H4 (cell line): ENCODE results near the gene RHO. TPM values are rescaled to one million over a fixed set of nuclear protein-coding genes. Genes with fewer than 3 reads are reported as not detected.
"Not testable (repeated sequence)": the region's sequence is repeated elsewhere in the genome, so short reads cannot be mapped to it uniquely, and the experiment has no call there.

Source experiments
- DNase-seq: peaks from one replicate; pipeline ENCODE4 v3.0.0-alpha.2; 2015; ENCODE audit warnings: low spot score
- total RNA-seq: library from RNA; depleted of rRNA; stranded (reverse); fragments of >200 nt; shearing (Covaris generic); gene quantifications from 2 replicates; pipeline ENCODE4 v1.2.3, GENCODE V29; 2014

The RHO gene
- total RNA-seq, 1 experiment from 2014 or later = not detected

DNA sequence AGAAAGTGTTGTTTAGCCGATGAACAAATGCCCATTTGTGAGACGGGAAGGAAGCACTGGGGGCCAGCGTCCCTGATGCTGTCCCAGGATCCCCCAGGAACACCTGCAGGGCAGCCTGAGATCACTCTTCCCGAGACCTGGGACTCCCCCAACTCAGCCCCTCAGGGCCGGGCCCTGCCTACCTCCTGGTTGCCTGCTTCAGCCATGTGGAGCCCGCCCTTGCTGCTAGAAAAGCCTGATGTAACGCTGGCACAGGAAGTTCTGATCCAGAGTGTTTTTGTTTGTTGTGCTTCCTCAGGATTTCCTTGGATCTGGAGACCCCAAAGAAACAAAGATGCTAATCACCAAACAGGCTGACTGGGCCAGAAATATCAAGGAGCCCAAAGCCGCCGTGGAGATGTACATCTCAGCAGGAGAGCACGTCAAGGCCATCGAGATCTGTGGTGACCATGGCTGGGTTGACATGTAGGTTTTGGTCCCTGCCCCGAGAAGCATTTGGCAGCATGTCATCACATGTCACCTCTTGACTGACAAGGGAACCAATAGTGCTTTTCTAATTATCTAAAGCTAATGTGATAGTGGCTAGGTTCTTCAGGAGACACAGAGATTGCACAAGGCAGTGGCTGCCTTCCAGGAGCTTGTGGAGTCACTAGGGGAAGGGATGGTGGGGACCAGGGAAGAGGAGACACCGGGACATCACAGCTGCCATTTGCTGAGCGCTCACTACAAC, 28.7 kb upstream of the RHO start:
- DNase-seq = not testable (repeated sequence)

DNA sequence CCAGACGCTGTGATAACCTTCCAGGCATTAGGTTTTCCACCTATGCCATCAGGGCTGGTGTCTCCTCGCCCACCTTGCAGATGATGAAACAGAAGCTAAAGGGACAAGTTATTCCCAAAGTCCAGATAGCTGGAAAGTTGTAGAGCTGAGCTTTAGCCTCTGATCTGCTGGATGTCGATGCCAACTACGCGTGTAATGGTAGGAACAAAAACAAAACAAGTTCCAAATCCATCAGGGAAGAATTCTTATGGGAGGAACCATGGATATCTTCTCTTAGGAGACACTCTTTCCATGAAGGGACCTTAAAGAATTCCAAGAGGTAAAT, 28.1 kb upstream of the RHO start:
- no peak for DNase-seq

DNA sequence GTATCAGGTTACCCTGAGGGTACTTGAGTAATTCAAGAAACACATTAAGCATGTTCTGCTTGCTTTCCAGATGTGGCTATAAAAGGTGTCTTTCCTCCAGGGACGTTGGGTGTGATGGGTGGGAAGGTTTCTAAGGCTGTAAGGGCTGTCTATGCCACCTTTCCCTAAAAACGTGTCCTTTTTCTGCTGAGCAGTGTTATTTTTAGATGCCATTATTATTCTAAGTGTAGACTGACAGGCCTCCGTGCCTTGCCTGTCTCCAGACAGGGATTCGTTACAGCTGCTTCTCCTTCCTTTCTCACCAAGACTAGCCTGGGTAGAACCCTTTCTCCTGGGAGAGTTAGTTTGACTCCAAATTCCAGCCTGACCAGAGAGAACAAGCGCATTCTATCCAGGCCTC, 26.8 kb upstream of the RHO start:
- DNase-seq = no peak

DNA sequence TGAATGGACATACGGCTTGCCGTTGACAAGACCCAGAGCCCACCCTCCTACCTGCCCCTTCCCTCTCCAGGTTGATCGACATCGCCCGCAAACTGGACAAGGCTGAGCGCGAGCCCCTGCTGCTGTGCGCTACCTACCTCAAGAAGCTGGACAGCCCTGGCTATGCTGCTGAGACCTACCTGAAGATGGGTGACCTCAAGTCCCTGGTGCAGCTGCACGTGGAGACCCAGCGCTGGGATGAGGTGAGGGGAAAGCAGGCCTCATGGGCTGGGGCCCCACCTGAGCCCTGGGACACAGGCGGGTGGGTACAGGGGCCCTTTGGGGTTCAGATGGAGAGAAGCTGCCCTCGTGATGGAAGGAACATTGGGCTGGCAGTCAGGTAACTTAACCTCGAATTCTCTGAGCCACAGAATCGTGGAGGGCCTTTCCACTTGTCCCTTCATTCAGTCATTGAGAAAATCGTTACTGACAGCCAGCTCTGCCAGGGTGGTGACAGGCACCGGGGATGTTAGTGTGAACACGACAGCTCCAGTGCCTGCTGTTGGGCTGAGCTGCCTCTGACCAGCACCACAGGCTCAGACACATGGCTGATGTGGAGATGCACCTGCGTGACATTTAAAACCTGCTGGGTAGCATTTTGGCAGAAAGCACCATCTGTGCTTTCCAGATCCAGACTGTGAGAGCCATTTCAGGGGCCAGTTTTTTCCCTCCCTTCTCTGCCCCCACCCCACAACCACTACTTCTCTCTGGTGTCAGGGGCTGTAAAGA, 25.6 kb upstream of the RHO start:
- no peak for DNase-seq

DNA sequence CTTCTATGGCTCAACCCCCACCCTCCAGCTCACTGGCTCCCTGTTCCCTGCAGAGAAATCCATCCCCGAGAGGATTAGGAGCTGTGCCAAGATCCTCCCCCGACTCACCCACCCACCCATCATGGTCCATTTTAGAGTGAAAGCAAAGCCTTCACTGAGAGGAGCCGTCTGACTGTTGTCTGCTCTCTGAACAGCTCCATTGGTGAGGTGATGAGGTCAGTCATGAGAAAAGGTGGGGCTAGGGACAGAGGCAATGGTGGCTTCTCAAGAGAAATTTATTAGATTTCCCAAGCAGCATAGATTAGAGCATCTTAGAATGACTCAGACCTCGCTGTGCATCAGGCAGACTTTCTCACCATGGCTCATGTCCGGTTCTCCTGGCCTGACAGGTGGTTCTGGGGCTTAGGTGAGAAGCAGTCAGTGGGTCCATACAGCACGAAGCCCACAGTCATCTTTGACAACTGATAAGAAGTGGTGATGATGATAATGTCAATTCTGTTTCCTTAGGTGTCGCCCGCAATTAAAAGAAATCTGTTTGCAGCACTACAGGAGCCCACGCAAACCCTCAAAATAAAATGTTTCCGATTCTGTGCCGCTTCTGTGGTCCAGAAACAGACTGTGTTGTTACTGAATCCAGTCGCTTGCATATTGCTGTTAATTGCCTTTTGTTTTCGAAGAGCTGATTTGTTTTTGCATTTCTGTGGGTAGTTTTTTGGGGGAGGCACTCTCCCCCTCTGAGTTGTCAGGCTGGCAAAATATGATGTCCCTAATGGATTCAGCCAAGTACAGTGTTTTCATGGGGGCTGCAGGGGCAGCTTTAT, 24.8 kb upstream of the RHO start:
- no peak for DNase-seq

DNA sequence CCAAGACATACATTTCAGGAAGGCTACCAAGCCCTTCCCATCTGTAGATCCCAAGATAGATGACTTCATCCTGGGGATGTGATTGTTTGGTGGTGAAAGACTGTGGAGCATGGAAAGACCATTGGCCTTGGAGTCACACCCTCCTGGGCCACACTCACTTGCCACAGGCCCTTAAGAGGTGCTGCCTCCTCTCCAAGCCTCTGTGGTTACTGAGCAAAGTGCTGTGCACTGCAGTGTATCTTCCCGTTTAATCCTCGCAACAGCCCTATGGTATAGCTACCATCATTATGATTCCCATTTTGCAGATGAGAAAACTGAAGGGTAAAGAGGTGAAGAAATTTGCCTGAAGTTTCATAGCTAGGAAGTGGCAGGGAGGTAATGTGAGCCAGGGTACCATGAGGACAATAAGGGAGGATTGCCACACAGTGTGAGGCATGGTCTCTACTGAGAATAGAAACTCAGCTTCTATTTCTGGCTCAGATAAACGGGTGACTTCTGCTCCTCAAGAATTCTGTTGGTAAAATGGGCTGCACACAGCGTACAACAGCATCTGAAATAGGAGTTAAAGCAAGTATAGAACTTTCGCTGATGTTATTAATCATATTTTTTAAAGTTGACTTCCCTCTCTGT, 23.9 kb upstream of the RHO start:
- DNase-seq = no peak

DNA sequence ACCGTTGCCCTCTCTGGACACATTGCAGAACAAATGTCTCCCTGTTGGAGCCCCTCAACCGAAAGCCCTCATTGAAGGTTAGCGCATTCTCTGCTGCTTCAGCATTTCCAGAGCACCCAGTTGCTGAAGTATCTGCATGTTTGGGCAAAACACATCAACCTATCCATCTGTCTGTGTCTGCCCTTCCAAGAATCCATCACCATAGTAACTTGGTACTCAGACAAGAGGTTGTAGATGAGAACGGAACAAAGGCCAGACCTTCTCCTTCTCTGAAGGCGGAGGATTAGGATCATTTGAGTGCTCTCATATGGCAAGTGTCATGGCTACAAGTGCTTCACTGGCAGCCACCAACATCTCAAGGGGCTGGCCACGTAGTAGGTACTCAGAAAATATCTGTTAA, 23.1 kb upstream of the RHO start:
- DNase-seq = no peak

DNA sequence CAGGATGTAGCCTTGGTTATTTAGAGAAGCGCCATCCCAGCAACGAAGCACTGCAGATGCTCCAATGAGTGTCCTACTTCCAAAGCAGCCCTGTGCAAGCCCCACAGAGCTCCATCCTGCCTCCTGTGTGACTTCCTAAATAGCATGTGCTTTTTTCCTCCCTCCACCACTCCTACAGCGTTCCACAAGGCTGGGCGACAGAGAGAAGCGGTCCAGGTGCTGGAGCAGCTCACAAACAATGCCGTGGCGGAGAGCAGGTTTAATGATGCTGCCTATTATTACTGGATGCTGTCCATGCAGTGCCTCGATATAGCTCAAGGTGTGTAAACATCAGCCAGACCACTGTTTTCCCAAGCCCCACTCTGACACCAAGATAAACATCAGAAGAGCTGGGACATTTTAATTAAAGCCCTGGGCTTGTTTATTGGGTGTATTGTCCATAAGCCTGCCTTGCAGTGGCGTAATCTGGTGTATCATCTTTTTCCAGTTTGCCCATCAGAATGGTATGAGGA, 22.2 kb upstream of the RHO start:
- no peak for DNase-seq

DNA sequence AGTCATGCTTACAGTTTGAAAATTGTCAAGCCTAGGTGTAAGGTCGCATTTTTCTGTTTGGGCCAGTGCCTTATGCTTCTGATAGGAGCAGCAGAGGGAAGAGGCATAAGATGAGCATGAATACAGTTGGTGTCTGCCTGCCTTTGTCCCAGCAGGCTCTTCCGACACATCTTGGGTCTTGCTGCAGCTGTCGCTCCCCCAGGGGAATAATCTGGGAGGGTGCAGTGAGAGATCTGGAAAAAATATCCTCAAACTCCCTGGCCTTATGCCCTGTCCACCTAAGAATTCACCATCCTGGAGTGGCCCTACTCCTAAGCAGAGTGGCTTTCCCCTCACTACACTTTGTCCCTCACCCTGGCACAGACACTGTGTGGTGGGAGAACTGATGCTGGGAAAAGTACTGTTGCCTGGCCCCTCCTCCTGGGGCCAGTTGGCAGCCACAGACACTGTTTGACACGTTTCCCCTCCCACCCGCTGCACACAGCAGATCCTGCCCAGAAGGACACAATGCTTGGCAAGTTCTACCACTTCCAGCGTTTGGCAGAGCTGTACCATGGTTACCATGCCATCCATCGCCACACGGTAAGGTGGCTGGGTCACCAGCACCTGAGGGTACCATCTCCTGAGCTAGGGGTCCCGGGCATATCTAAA, 21.1 kb upstream of the RHO start:
- DNase-seq = no peak

DNA sequence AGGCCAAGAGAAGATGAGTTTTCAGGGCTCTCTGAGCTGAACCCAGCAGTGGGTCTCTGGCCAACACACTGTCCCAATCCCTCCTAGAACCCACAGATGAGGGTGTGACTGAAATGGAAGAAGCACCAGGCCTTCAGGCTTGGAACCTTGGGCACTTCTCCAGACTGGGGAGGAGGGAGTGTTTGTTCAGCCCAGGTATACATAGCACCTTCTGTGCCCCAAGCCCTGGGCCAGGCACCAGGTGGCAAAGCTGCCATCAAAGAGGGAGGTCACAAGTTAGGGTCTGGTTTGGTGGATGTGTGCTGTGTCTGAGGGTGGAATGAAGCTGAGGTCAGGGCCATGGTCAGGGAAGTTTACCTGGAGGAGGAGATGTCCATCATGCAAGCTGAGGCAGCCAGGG, 15.8 kb upstream of the RHO start:
- DNase-seq = no peak

DNA sequence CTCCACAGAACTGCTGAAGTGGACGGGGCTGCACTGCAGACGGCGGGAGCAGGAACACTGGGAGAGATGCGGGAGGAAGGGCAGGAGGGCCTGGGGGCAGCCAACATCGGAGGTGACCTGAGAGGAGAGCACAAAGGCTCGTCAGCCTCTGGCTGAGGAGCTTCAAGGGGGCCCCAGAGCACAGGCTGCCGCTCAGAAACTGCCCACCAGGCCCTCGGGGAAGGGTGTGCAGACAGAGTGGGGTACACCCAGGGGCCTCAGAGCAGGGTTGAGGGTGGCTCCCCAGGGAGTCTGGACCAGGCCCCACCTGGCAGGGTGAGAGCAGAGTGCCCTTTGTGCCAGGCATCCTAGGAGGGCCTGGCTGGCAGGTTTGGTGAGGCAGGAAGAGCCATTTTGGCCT, 14.7 kb upstream of the RHO start:
- DNase-seq = no peak

DNA sequence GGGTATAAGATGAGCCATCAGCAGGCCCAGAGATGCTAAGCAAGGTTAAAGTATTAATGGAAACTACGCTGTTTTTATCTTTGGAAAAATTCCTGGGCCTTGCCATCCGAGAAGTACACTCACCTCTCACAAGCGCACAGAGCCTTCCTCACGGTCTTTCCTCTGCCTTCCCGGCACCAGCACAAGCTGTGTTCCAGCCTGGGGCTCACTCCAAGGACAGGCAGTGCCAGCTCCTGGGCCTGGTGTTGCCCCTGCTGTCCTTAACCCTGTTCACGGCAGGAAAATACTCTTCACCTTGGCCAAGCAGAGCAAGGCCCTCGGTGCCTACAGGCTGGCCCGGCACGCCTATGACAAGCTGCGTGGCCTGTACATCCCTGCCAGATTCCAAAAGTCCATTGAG, 14.3 kb upstream of the RHO start:
- DNase-seq = no peak

DNA sequence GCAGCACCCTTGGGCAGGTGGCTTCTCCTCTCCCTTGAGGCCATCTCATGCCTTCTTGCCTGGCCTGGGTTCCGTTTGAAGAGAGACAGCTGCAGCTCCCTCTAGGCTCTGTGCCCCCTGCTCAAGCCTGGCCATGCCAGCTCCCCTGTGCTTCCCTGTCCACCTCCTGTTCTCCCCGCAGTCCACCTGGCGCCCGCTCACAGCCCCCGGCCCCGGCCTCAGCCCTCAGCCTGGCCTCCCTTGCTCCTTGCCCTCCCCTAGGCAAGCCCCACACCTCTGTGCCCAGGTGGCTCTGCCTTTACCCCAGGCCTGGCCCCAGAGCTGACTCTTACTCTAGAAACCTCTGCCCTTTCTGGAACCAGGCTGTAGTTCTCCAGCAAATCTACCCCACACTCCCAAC, 13.9 kb upstream of the RHO start:
- DNase-seq = no peak

DNA sequence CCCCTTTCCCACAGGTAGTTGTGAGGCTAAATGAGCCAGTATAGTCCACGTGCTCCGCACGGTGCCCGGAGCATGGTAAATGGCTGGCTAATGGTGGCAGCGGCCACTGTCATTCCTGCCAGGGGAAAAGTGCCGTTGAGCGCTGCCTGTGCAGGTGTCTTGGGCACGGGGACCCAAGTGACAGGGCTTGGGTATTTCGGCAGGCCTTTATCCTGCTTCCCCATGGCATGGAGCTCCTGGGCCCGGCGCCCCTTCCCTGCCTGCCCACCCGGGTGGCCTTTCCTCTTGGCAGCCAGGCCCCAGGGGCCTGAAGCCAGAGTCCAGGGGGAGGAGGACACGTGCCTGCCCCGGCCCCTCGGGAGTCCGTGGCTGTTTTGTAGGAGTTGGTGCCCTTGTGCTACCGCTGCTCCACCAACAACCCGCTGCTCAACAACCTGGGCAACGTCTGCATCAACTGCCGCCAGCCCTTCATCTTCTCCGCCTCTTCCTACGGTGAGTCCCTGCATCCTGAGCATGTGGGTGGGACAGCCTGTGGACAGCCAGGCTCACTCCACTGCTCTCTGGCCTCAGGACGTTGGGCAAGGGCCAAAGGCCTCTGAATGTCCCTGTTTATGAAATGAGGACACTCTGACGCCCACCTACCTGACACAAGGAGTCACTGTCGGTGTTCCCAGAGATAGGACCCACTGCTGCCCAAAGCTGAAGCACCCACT, 13.2 kb upstream of the RHO start:
- DNase-seq = not testable (repeated sequence)

DNA sequence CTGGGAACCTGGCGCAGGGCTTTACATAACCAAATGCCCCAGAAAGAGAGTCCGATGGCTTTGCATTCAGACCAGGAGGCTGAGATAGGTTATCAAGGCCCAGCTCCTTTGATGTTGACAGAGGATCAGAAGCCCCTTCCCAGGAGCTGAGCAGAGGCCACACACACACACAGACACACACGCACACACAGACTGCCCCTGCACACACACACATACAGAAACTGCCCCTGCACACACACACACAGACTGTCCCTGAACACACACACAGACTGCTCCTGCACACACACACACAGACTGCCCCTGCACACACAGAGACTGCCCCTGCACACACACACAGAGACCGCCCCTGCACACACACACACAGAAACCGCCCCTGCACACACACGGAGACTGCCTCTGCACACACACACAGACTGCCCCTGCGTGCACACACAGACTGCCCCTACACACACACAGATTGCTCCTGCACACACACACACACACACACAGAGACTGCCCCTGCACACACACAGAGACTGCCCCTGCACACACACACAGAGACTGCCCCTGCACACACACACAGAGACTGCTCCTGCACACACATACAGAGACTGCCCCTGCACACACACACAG, 12.5 kb upstream of the RHO start:
- not testable (repeated sequence) for DNase-seq

DNA sequence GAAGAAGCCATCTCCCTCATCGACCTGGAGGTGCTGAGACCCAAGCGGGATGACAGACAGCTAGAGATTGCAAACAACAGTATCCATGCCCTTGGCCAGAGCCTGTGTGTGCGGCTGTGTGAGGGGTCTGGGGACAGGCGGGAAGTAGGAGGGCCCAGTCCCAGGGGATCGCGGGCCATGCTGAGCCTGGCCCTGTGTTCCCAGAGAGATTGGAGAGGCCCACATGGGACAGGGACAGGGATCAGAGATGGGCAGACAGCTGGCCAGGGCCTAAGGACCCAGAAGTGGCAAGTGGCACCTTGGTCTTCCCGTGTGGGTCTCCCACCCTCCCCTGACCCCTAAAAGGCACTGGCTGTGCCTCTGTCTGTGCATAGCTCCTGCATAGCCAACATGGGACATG, 10.9 kb upstream of the RHO start:
- no peak for DNase-seq

DNA sequence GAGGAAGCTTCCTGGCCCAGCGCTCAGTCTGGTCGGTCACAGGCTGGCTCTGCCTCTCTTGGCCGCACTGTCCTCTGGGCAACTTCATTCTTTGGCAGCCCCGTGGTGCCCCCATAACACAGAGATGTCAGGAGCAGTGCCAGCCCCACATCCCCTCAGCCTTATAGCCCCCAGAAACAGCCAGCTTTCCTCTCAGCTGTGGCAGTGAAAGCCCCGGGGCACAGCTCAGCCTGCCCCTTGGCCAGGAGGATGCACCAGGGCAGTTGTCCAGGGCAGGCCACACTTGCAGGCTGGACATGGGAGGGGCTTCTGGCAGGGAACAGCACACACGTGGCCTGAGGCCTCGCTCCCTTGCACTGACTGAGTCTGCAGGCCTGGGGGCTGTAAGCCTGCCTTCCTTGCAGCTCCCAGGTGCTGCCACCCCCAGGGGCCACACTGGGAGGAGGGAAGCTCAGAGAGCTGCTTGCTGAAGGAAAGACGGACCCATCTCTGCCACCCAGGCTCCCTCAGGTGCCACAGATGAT, 10.3 kb upstream of the RHO start:
- DNase-seq = no peak

DNA sequence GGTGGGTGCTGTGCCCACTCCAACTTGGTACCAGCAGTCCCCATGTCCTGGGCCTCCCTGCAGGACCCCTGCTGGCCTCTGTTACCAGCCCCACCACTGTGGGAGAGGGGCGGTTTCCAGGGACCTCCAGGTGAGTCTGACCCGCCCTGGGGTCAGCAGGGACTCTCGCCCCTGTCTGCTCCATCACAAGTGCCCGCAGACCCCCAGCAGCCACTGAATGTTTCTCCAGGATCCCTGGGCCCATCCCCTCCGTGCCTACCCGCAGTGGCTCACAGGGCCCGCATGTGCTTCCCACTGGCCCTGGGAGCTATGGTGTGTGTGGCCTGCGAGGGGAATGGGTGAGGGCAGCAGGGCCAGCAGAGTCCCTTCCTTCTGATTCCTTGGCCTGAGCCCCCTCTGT, 9.9 kb upstream of the RHO start:
- DNase-seq = no peak

DNA sequence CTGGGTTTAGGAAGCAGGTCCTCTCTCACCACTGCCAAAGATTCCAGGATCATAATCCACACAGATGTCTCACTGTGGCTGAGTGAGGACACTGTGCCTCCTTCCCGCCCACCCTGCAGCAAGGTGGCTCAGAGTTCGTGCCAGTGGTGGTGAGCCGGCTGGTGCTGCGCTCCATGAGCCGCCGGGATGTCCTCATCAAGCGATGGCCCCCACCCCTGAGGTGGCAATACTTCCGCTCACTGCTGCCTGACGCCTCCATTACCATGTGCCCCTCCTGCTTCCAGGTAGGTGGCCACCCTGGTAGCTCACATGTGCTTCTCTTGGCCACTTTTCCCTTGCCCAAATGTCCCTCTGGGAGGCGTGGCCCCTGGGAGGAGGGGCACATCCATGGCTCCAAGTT, 9.0 kb upstream of the RHO start:
- DNase-seq = no peak
